ENCODE measurements around the gene CD1C.
"Not testable (repeated sequence)": the region's sequence is repeated elsewhere in the genome, so short reads cannot be mapped to it uniquely, and the experiment has no call there.

CD1C gene

DNA sequence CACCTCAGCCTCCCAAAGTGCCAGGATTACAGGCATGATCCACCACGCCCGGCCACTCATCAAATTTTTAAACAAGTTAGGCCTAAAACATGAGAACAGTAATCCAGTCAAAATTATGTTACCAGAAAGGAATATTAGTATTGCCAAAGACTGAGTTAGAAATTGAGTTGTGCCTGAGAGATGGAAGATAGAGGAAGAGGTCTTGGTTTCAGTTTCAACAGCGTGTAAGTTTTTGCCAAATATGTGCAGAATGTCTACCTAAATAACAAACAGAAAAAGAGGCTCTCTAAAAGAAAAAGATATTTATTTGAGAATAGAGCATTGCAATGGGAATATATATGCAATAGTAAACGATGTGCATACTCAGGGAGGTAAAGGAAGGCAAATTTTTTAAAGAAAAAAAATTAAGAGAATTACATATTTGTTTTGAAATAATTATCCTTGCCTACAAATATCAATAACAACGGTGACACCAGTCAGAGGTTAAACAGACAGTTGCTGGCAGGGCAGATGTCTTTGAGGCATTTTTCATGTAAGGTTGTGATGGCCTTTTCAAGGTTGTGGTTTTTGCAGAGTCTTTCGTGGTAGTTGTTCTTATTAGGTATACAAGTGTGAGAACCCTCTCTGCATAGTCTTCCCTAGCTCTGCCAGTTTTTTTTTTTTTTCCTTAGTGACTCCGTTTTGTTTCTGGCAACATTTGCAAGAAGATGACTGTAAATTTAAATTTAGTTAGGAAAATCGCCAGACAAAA lies 43.9 kb downstream of the CD1C start:
- Histone ChIP-seq H3K36me3 (no peaks in the 10 kb centered on the region), H3K4me3 (no peak overlapping the region), H3K9me3 (no peaks in the 10 kb centered on the region), H3K4me1 (no peaks in the 10 kb centered on the region), H3K27ac (no peak overlapping the region), H3K27me3 (no peaks in the 10 kb centered on the region)
- intact Hi-C loops (cut with DNase I; ENCODE audit: low total_unique reads), result no loop called here
- DNase-seq, result no peak
- TF ChIP-seq, protein P1, sequence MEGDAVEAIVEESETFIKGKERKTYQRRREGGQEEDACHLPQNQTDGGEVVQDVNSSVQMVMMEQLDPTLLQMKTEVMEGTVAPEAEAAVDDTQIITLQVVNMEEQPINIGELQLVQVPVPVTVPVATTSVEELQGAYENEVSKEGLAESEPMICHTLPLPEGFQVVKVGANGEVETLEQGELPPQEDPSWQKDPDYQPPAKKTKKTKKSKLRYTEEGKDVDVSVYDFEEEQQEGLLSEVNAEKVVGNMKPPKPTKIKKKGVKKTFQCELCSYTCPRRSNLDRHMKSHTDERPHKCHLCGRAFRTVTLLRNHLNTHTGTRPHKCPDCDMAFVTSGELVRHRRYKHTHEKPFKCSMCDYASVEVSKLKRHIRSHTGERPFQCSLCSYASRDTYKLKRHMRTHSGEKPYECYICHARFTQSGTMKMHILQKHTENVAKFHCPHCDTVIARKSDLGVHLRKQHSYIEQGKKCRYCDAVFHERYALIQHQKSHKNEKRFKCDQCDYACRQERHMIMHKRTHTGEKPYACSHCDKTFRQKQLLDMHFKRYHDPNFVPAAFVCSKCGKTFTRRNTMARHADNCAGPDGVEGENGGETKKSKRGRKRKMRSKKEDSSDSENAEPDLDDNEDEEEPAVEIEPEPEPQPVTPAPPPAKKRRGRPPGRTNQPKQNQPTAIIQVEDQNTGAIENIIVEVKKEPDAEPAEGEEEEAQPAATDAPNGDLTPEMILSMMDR (IDR thresholded peaks at IDR 0.05), result no peak

GRCh38 chr1:158334526-158335212 lies 44.9 kb downstream of the CD1C start:
- no peaks in the 10 kb centered on the region for H3K27me3 ChIP-seq
- H3K4me1 ChIP-seq, result no peaks in the 10 kb centered on the region
- no peak for DNase-seq
- H3K36me3 ChIP-seq, result no peaks in the 10 kb centered on the region
- intact Hi-C loops (cut with DNase I; ENCODE audit: low total_unique reads), result no loop called here
- H3K27ac ChIP-seq, result no peak overlapping the region
- no peak overlapping the region for H3K4me3 ChIP-seq
- H3K9me3 ChIP-seq, result no peaks in the 10 kb centered on the region
- TF ChIP-seq, protein P1 (IDR thresholded peaks at IDR 0.05), result no peak

GRCh38 chr1:158335213-158335532 lies 45.5 kb downstream of the CD1C start:
- Histone ChIP-seq H3K4me3 (no peak overlapping the region), H3K4me1 (no peaks in the 10 kb centered on the region), H3K27ac (no peak overlapping the region), H3K36me3 (no peaks in the 10 kb centered on the region), H3K27me3 (no peaks in the 10 kb centered on the region), H3K9me3 (no peaks in the 10 kb centered on the region)
- intact Hi-C loops (cut with DNase I; ENCODE audit: low total_unique reads), result no loop called here
- DNase-seq, result no peak
- TF ChIP-seq, protein P1 (IDR thresholded peaks at IDR 0.05), result no peak

DNA sequence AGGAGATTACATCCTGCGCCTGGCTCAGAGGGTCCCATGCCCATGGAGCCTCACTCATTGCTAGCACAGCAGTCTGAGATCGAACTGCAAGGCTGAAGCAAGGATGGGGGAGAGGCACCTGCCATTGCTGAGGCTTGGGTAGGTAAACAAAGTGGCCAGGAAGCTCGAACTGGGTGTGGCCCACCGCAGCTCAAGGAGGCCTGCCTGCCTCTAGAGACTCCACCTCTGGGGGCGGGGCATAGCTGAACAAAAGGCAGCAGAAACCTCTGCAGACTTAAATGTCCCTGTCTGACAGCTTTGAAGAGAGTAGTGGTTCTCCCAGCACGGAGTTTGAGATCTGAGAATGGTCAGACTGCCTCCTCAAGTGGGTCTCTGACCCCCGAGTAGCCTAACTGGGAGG lies 46.7 kb downstream of the CD1C start:
- H3K4me1 ChIP-seq; H3K27ac ChIP-seq; intact Hi-C loops (cut with DNase I; ENCODE audit: low total_unique reads); H3K9me3 ChIP-seq; H3K4me3 ChIP-seq; H3K27me3 ChIP-seq; H3K36me3 ChIP-seq; DNase-seq: not testable (repeated sequence)

Data from tibial artery (tissue), 4 donors.